Brain microvascular endothelial cell (primary cell): ENCODE results near the gene MRPL41.

Experiments
- DNase-seq: peaks from one replicate; pipeline ENCODE4 v3.0.0-alpha.2; 2020
- H3K27ac ChIP-seq: fragments of 250-450 bp; sonication (Bioruptor Pico); 2 replicates; pipeline ENCODE4 v1.5.1; 2020; ENCODE audit warnings: mild to moderate bottlenecking, moderate library complexity
- H3K27me3 ChIP-seq: fragments of 250-450 bp; sonication (Bioruptor Pico); replicated peaks from 2 replicates; pipeline ENCODE4 v1.5.1; 2020; ENCODE audit warnings: mild to moderate bottlenecking
- H3K36me3 ChIP-seq: fragments of 250-450 bp; sonication (Bioruptor Pico); replicated peaks from 2 replicates; pipeline ENCODE4 v1.5.1; 2020; ENCODE audit warnings: mild to moderate bottlenecking
- H3K4me3 ChIP-seq: 2 replicates; pipeline ENCODE4 v1.5.1; 2011; ENCODE audit warnings: low read depth, mild to moderate bottlenecking, control low read depth, low read length, moderate library complexity
- in situ Hi-C: cut with HindIII; loops from 2 replicates; pipeline ENCODE4 v1.10.0; 2017; ENCODE audit warnings: low sequenced_read_pairs, low pct_ligation_motif_present
- TF ChIP-seq, protein P1 (sequence below): IDR thresholded peaks from 2 replicates; pipeline ENCODE4 v1.5.1; 2011; ENCODE audit warnings: low read depth, mild to moderate bottlenecking, moderate library complexity, low read length, control low read depth, inconsistent platforms; ENCODE audit errors: missing control alignments

MRPL41 gene

DNA sequence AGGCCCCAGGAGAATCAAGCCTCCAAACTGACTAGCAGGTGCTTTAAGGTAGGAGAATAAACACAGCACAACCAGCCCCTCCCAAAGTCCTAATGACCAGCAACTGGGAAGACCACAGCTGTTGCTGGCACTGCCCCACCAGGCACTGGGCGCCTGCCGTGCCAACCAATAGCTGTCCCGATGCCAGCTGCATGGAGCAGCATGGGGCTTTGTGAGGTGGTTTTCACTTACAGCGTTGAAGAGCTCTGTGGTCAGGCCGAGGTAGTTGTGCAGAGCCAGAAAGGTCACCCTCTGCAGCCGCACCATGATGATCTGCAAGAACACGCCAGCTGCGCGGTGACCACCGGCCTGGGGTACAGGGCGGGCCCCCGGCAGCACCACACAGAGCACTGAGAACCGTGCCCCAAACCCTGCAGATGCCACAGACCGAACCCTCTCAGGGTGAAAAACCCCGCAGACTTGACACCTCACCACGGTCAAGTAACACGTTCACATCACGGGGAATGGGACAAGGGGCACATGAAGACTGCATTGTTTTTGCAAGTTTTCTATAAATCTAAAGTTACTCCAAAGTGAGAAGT is 30.2 kb upstream of the MRPL41 start:
- no peaks in the 10 kb centered on the region for H3K36me3 ChIP-seq
- TF ChIP-seq, protein P1, sequence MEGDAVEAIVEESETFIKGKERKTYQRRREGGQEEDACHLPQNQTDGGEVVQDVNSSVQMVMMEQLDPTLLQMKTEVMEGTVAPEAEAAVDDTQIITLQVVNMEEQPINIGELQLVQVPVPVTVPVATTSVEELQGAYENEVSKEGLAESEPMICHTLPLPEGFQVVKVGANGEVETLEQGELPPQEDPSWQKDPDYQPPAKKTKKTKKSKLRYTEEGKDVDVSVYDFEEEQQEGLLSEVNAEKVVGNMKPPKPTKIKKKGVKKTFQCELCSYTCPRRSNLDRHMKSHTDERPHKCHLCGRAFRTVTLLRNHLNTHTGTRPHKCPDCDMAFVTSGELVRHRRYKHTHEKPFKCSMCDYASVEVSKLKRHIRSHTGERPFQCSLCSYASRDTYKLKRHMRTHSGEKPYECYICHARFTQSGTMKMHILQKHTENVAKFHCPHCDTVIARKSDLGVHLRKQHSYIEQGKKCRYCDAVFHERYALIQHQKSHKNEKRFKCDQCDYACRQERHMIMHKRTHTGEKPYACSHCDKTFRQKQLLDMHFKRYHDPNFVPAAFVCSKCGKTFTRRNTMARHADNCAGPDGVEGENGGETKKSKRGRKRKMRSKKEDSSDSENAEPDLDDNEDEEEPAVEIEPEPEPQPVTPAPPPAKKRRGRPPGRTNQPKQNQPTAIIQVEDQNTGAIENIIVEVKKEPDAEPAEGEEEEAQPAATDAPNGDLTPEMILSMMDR: no peak
- H3K27ac ChIP-seq: no peak overlapping the region
- no peaks in the 10 kb centered on the region for H3K27me3 ChIP-seq
- H3K4me3 ChIP-seq: no peak overlapping the region
- in situ Hi-C loops: no loop called here
- DNase-seq: no peak

DNA sequence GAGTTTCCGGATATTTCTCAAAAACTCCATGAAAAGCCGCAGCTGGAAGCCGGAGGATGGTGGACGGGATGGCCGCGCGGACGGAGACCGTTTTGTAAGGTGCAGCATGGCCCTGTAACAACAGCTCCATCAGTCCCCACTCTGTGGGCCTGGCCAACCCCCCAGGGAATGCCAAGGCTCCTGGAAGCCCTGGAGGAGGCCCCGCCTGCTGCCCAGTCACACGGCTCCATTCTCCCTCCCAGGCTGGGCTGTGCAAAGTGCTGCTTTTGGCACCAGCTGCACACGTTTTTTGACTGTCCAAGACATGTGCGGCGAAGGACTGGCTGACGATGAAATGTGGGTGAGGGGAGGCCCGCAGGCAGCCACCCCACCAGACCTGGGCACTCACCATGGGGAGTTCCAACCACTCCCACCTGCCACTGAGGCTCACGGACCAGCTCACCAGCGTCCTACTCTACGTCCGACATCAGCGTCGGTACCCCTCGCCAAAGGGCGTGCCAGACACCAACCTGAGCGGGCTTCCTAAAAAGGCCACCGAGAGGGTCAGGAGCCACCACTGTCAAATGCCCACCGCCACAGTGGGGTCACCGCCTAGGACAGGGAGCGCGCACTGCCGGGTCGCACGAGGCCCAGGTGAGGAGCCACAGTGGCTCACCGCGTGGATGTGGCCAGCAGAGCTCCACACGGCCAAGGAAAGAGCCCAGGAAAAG is 28.8 kb upstream of the MRPL41 start:
- Histone ChIP-seq H3K27ac (no peak overlapping the region), H3K4me3 (no peak overlapping the region), H3K36me3 (no peaks in the 10 kb centered on the region), H3K27me3 (no peaks in the 10 kb centered on the region)
- TF ChIP-seq, protein P1: no peak
- in situ Hi-C loops: no loop called here
- DNase-seq: no peak

DNA sequence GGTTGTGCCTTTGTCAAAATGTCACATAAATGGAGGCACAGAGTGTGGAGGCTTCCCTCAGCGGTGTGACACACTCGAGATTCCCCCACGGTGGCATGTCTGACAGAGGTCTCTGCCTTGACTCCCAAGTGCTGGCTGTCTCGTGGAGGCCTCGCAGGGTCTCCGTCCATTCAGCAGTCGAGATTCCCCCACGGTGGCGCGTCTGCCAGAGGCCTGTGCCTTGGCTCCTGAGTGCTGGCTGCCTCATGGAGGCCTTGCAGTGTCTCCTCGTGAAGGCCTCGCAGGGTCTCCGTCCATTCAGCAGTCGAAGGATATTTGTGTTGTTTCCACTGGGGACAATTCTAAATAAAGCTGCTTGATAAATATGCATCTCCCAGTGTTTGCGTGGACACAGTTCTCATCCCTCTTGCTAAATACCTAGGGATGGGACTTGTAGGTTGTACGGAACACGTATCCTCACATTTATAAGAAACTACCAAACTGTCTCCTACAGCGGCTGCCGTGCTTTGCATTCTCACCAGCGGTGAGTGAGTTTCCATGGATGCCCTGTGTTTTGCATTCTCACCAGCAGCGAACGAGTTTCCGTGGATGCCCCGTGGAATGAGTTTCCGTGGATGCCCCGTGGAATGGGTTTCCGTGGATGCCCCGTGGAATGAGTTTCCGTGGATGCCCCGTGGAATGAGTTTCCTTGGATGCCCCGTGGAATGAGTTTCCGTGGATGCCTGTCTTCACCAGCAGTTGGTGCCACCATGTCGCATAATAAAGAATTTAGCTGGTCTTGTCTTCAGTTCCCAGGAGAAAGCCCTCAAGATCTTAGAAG is 27.3 kb upstream of the MRPL41 start:
- DNase-seq: no peak
- H3K27ac ChIP-seq: no peak overlapping the region
- no peak overlapping the region for H3K4me3 ChIP-seq
- H3K36me3 ChIP-seq: no peaks in the 10 kb centered on the region
- no peaks in the 10 kb centered on the region for H3K27me3 ChIP-seq
- in situ Hi-C loops: no loop called here
- TF ChIP-seq, protein P1: no peak

DNA sequence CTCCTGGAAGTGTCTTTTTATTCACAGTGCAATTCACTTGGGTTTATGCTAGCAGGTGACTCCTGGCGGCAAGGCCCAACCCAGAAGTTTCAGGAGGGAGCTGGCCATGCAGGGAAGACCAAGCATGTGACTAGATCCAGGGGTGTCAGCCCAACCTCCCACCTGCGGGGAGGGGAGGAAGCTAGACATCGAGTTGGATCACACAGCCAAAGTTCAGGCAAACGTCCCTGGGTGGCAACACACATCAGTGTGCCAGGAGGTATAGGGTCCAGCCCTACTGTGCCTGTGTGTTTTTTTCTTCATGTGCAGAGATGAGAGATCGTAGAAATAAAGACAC is 26.7 kb upstream of the MRPL41 start:
- no peak for DNase-seq

DNA sequence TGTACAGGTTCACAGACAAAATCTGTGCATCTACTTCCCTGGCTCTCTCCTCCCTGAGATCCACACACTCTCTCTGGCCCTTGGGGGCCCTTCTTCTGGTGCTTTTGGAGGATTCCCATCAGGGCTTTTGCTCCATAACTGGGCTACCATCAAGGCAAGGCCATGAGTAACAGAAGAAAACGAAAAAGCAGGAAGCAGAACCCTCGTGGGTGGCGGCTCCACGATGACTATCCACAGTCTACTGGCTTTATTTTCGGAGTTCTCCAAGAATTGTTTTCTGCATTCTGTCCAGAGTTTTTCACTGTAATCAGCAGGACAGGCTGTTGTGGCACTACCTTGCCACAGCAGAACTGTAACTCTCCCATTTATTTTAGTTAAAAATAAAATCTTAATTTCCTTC is 21.3 kb upstream of the MRPL41 start:
- TF ChIP-seq, protein P1: no peak

More for the DNA sequence above, 26.7 kb upstream of the MRPL41 start:
- no peak overlapping the region for H3K4me3 ChIP-seq
- TF ChIP-seq, protein P1: no peak
- in situ Hi-C loops: no loop called here
- no peaks in the 10 kb centered on the region for H3K36me3 ChIP-seq
- no peaks in the 10 kb centered on the region for H3K27me3 ChIP-seq
- no peak overlapping the region for H3K27ac ChIP-seq

More for the DNA sequence above, 21.3 kb upstream of the MRPL41 start:
- Histone ChIP-seq H3K27ac (no peak overlapping the region), H3K4me3 (no peak overlapping the region), H3K27me3 (no peaks in the 10 kb centered on the region), H3K36me3 (no peaks in the 10 kb centered on the region)
- no peak for DNase-seq
- in situ Hi-C loops: no loop called here
